A204.1 (cell line): ENCODE measurements around the gene ARHGEF38.
A peak's percentile ranks its signal among the peaks of the same experiment; 100 is the strongest.
"Not testable (repeated sequence)": the region's sequence is repeated elsewhere in the genome, so short reads cannot be mapped to it uniquely, and the experiment has no call there.

Experiments used
- FAIRE-seq: peaks from 2 replicates; lab custom pipeline; 2012; peaks lifted over from hg19 to GRCh38; lab: Jason Lieb, UNC

The ARHGEF38 gene

DNA sequence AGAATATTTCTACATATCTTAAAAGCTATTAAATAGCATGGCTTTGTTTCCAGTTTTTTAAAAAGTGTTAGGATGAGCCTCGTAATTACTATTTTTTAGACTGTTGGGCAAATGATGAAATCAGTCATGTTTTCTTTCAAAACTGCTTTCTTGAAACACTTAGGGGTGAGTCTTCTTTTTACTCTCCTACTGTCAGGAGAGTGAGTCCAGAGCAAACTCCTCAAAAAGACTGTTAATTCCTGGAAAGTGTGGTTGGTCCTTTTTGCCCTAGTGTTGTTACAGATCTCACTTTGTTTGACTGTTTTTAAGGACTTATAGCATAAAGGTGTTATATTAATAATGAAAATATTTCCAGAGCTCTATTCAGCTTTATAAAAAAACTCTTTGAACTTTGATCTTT lies 162.5 kb downstream of the ARHGEF38 start:
- FAIRE-seq = no peak

DNA sequence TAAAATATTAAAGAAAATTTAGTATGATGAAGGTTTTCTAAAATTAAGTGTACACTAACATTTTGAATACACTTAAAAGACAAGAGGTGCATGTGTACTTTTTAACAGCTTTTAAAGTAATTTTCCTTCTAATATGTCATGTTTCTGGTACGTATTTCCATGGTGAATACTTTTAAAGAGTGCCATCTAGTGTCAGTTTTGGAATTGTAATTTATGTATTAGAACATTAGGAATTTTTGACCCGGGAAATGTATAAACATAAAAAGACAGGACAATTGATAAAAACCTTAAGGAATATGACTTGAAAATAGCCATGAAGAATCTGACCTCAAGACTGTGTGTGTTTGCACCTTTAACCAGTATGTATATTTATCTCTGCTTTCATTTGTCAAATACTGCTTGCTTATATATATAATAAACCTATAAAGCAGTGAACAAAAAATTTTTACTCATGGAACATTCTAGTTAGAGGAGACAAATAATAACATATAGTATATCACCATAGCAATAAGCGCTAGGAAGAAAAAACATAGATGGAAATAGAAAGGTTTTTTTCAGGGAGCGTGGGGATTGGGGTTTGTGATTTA lies 163.4 kb downstream of the ARHGEF38 start:
- FAIRE-seq = peak; percentile 98

DNA sequence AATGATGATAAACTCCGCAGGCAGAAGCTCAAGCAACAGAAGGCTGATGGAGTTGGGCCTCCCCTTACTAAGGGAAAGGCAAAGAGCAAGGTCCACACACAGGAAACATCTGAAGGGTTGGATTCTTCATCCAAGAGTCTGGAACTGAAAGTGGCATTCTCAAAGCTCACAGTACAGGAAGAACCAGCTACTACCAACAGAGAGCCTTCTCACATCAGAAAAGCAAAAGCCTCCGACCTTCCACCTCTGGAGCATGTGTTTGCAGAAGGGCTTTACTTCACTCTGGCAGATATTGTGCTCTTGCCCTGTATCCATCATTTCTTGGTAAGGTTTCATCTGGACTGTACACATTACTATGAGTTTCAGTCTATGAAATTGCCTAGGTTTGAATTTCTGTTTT lies 166.8 kb downstream of the ARHGEF38 start:
- no peak for FAIRE-seq

DNA sequence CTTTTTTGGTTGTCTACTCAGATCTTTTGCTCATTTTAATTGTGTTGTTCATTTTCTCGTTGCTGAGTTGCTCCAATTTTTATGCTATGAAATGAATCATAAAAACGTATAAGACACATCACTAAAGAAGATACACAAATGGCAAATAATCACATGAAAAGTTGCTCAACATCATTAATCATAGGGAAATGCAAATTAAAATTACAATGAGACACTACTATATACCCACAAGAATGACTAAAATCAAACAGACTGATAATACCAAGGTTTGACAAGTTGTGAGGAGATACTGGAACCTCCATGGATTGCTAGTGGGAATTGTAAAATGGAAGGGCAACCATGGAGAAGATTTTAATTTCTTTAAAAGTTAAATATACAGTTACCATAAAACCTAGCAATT lies 173.2 kb downstream of the ARHGEF38 start:
- FAIRE-seq = no peak

DNA sequence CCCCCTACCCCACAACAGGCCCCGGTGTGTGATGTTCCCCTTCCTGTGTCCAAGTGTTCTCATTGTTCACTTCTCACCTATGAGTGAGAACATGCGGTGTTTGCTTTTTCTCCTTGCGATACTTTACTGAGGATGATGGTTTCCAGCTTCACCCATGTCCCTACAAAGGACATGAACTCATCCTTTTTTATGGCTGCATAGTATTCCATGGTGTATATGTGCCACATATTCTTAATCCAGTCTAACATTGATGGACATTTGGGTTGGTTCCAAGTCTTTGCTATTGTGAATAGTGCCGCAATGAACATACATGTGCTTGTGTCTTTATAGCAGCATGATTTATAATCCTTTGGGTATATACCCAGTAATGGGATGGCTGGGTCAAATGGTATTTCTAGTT lies 177.5 kb downstream of the ARHGEF38 start:
- not testable (repeated sequence) for FAIRE-seq
